Measurements from ENCODE around the gene SBK2.

DNA sequence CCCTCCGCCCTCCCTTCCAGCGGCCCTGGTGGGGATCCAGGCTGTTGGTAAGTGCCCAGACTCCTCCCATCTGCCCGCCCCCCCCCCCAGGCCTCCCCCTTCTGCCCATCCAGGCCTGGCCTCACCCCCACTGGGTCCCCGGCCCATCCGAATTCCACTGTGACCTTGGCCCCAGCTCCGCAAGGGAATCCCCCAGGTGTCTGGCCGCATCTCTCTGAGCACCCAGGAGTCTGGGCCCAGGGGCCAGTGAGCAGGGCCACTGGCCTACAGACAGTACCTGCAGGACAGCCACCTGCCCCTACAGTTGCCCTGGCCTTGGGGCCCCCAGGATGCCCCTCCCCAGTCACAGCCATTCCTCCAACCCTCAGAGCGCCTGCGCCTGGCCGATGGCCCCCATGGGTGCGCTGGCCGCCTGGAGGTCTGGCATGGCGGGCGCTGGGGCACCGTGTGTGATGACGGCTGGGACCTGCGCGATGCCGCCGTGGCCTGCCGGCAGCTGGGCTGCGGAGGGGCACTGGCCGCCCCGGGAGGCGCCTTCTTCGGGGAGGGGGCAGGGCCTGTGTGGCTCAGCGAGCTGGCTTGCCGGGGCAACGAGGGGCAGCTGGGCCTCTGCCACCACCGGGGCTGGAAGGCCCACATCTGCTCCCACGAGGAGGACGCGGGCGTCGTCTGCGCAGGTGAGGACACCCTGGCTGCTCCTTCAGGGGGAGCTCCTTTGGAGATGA is 47.8 kb downstream of the SBK2 start:
- TF ChIP-seq, protein P1, sequence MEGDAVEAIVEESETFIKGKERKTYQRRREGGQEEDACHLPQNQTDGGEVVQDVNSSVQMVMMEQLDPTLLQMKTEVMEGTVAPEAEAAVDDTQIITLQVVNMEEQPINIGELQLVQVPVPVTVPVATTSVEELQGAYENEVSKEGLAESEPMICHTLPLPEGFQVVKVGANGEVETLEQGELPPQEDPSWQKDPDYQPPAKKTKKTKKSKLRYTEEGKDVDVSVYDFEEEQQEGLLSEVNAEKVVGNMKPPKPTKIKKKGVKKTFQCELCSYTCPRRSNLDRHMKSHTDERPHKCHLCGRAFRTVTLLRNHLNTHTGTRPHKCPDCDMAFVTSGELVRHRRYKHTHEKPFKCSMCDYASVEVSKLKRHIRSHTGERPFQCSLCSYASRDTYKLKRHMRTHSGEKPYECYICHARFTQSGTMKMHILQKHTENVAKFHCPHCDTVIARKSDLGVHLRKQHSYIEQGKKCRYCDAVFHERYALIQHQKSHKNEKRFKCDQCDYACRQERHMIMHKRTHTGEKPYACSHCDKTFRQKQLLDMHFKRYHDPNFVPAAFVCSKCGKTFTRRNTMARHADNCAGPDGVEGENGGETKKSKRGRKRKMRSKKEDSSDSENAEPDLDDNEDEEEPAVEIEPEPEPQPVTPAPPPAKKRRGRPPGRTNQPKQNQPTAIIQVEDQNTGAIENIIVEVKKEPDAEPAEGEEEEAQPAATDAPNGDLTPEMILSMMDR (IDR thresholded peaks at IDR 0.05; ENCODE audit: extremely low read depth in 1 of 2, insufficient read depth in 1 of 2, low read depth in 1 of 2, low read length in 2 of 2), result no peak
- TF ChIP-seq MYC (IDR thresholded peaks at IDR 0.05; ENCODE audit: low read depth, low read length), result no peak
- TF ChIP-seq JUN (IDR thresholded peaks at IDR 0.05; ENCODE audit: borderline replicate concordance, insufficient read depth, insufficient read length, low read depth), result no peak
- no peak for TF ChIP-seq POLR2AphosphoS5 (IDR thresholded peaks at IDR 0.05; ENCODE audit: insufficient read depth, low read depth, low read length)
- TF ChIP-seq, protein P2, sequence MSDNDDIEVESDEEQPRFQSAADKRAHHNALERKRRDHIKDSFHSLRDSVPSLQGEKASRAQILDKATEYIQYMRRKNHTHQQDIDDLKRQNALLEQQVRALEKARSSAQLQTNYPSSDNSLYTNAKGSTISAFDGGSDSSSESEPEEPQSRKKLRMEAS (IDR thresholded peaks at IDR 0.05; ENCODE audit: insufficient read depth, insufficient read length), result no peak
- TF ChIP-seq EZH2 (IDR thresholded peaks at IDR 0.05; ENCODE audit: borderline replicate concordance, low read depth, low read length, severe bottlenecking), result no peak

All from endothelial cell of umbilical vein (primary cell).